SK-N-SH (cell line): ENCODE results near the gene CD59. TPM values are rescaled to one million over a fixed set of nuclear protein-coding genes. Genes with fewer than 3 reads are reported as not detected.

Experiments used
- CTCF ChIA-PET: fragments of 300-600, 350-600 bp; formaldehyde crosslinking; extraction: SDS; loops from one replicate; lab custom pipeline; 2021; lab: Yijun Ruan, JAX
- POLR2A ChIA-PET: fragments of 350-600 bp; sonication (Branson Sonifier 250); formaldehyde crosslinking; extraction: SDS; loops from one replicate; lab custom pipeline; 2020; ENCODE audit warnings: antibody characterized with exemption, inconsistent platforms; lab: Yijun Ruan, JAX
- DNase-seq: peaks from one replicate; pipeline ENCODE4 v3.0.0; 2012
- H2AFZ ChIP-seq: fragments of 200-600 bp; sonication (generic); 2 replicates; pipeline ENCODE4 v1.8.1; 2016; ENCODE audit warnings: antibody characterized with exemption, mild to moderate bottlenecking, low read depth
- H3F3A ChIP-seq: fragments of 200-600 bp; sonication (generic); replicated peaks from 2 replicates; pipeline ENCODE3; 2016; ENCODE audit warnings: antibody characterized with exemption, mild to moderate bottlenecking; ENCODE audit not compliant: insufficient read depth
- H3K27ac ChIP-seq, 2 experiments: fragments of 200-500 bp in 1 of 2; fragments of 200-600 bp in 1 of 2; sonication (Bioruptor generic) in 1 of 2; sonication (generic), shearing (Covaris generic) in 1 of 2; 2 replicates each; pipeline versions ENCODE4 v1.5.1 to v1.6.1; 2014 to 2016; ENCODE audit warnings: low read depth in 2 of 2, inconsistent platforms in 1 of 2, low read length in 1 of 2, mild to moderate bottlenecking in 1 of 2, mixed read lengths in 1 of 2
- H3K27me3 ChIP-seq: fragments of 200-600 bp; sonication (generic), shearing (Covaris generic); 2 replicates; pipeline ENCODE4 v1.6.1; 2016; ENCODE audit warnings: mixed run types; ENCODE audit not compliant: insufficient read depth
- H3K36me3 ChIP-seq, 2 experiments: fragments of 200-500 bp in 1 of 2; fragments of 200-600 bp in 1 of 2; sonication (Bioruptor generic) in 1 of 2; sonication (generic) in 1 of 2; replicated peaks in 1 of 2; 2 replicates each; pipeline versions ENCODE3 to v1.5.1; 2014 to 2016; ENCODE audit warnings: low read length in 1 of 2, mild to moderate bottlenecking in 1 of 2; ENCODE audit not compliant: insufficient read depth in 2 of 2, control insufficient read depth in 1 of 2
- H3K4me1 ChIP-seq, 2 experiments: fragments of 200-500 bp in 1 of 2; fragments of 200-600 bp in 1 of 2; sonication (Bioruptor generic) in 1 of 2; sonication (generic), shearing (Covaris generic) in 1 of 2; 2 replicates each; pipeline versions ENCODE4 v1.5.1 to v1.6.1; 2014 to 2016; ENCODE audit warnings: low read depth in 1 of 2, low read length in 1 of 2, mixed run types in 1 of 2; ENCODE audit not compliant: insufficient read depth in 2 of 2, control insufficient read depth in 1 of 2
- H3K4me2 ChIP-seq: fragments of 200-600 bp; sonication (generic), shearing (Covaris generic); 2 replicates; pipeline ENCODE4 v1.6.1; 2017; ENCODE audit warnings: mixed run types
- H3K4me3 ChIP-seq, 2 experiments: fragments of 200-500 bp in 1 of 2; fragments of 200-600 bp in 1 of 2; sonication (Bioruptor generic) in 1 of 2; sonication (generic), shearing (Covaris generic) in 1 of 2; 2 replicates each; pipeline versions ENCODE4 v1.5.1 to v1.8.1; 2014 to 2016; ENCODE audit warnings: low read depth in 2 of 2, inconsistent platforms in 1 of 2, low read length in 1 of 2, mild to moderate bottlenecking in 1 of 2, mixed read lengths in 1 of 2, moderate library complexity in 1 of 2
- H3K79me2 ChIP-seq: fragments of 200-600 bp; sonication (generic); 2 replicates; pipeline ENCODE4 v1.8.1; 2017; ENCODE audit warnings: mild to moderate bottlenecking; ENCODE audit not compliant: insufficient read depth
- H3K9ac ChIP-seq: fragments of 200-600 bp; sonication (generic); 2 replicates; pipeline ENCODE4 v1.6.1; 2017; ENCODE audit warnings: mixed run types
- H3K9me2 ChIP-seq: fragments of 200-600 bp; sonication (generic); 2 replicates; pipeline ENCODE4 v1.6.1; 2017; ENCODE audit warnings: mixed run types
- H3K9me3 ChIP-seq: fragments of 200-600 bp; sonication (generic); 2 replicates; pipeline ENCODE4 v1.6.1; 2017; ENCODE audit warnings: mixed run types, mild to moderate bottlenecking, moderate library complexity
- H4K20me1 ChIP-seq: fragments of 200-600 bp; sonication (generic); 2 replicates; pipeline ENCODE4 v1.6.1; 2017; ENCODE audit warnings: mild to moderate bottlenecking, mixed run types; ENCODE audit not compliant: insufficient read depth
- ELF1 ChIP-seq: IDR thresholded peaks from 2 replicates; pipeline ENCODE4 v1.4.0; 2012
- EZH2phosphoT487 ChIP-seq: fragments of 200-600 bp; sonication (generic); IDR thresholded peaks from 2 replicates; pipeline ENCODE4 v1.6.1; 2017; ENCODE audit warnings: low read depth, mixed run types, mild to moderate bottlenecking, antibody characterized with exemption, moderate library complexity, borderline replicate concordance
- FOXJ3 ChIP-seq: sonication (generic); formaldehyde crosslinking; IDR thresholded peaks from 2 replicates; pipeline ENCODE4 v1.5.1; 2020; ENCODE audit warnings: mild to moderate bottlenecking, missing genetic modification reagents
- FOXM1 ChIP-seq: IDR thresholded peaks from 2 replicates; pipeline ENCODE4 v1.4.0; 2012; ENCODE audit warnings: low read depth, mild to moderate bottlenecking
- JUND ChIP-seq: IDR thresholded peaks from 2 replicates; pipeline ENCODE4 v1.4.0; 2012
- MXI1 ChIP-seq: IDR thresholded peaks from 2 replicates; pipeline ENCODE4 v1.6.1; 2012; ENCODE audit warnings: mild to moderate bottlenecking, low read depth, low read length, improper control_type of control experiment
- NRF1 ChIP-seq: IDR thresholded peaks from 2 replicates; pipeline ENCODE4 v1.6.1; 2012; ENCODE audit warnings: low read depth, mild to moderate bottlenecking, low read length
- RAD21 ChIP-seq: IDR thresholded peaks from 2 replicates; pipeline ENCODE4 v1.6.1; 2012; ENCODE audit warnings: mild to moderate bottlenecking, low read length
- RCOR1 ChIP-seq: fragments of 150-350 bp; IDR thresholded peaks from 2 replicates; pipeline ENCODE4 v1.6.1; 2017; ENCODE audit warnings: antibody characterized with exemption, low read length
- SMC3 ChIP-seq: IDR thresholded peaks from 2 replicates; pipeline ENCODE4 v1.6.1; 2012; ENCODE audit warnings: low read depth, low read length, improper control_type of control experiment
- TCF12 ChIP-seq: IDR thresholded peaks from 2 replicates; pipeline ENCODE4 v1.4.0; 2012
- WGBS: methylation state at CpG from one replicate; pipeline ENCODE4 v1.1.6; 2017; ENCODE audit warnings: low lambda C conversion rate; 5-methylcytosine and 5-hydroxymethylcytosine counted together
- polyA plus RNA-seq, 3 experiments: library from polyadenylated mRNA; depleted of rRNA; stranded (reverse); fragments of >200 nt; gene quantifications; 2 replicates each; pipeline ENCODE4 v1.2.3, GENCODE V29; 2012
- TF ChIP-seq, protein P1 (sequence below): fragments of 200-600 bp; sonication (generic); IDR thresholded peaks from 2 replicates; pipeline ENCODE4 v1.6.1; 2017; ENCODE audit warnings: antibody characterized with exemption, mild to moderate bottlenecking, moderate library complexity
- TF ChIP-seq, protein P2 (sequence below): fragments of 150-350 bp; IDR thresholded peaks from 2 replicates; pipeline ENCODE4 v1.6.1; 2016; ENCODE audit warnings: mild to moderate bottlenecking, low read depth, low read length
- TF ChIP-seq, protein P3 (sequence below): IDR thresholded peaks from 2 replicates; pipeline ENCODE4 v1.4.0; 2012; ENCODE audit warnings: low read depth
- TF ChIP-seq, protein P4 (sequence below): IDR thresholded peaks from 2 replicates; pipeline ENCODE4; 2012

Gene CD59
- polyA plus RNA-seq, 1 of the 3 experiments (the other 2 are of a cell fraction): 616 TPM

DNA sequence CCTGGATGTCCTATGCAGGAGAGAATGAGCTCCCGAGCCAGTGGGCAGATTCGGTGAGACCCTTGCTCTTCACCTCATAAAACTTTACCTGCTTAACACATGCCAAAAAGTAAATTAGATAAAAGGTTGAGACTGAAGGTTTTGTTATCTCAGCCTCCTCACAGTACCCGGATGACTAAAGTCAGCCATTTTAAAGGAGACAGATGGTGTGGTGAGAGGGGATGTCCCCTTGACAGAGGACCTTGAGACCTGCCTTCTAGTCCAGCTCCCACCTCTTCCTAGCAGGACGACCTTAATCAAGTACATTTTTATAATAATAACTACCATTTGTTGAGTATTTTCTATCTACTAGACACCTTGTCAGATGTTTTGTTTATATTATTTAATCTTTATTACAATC is 75.3 kb downstream of the CD59 start:
- 88% methylated on average over 4 of the region's 4 CpGs for WGBS
- Histone ChIP-seq H3K9me2 (no peaks in the 10 kb centered on the region), H3F3A (peaks cover 3% of the 10 kb centered on the region), H3K27me3 (no peaks in the 10 kb centered on the region), H3K4me1 (no peaks in the 10 kb centered on the region), H3K9ac (no peak overlapping the region), H3K27ac (no peak overlapping the region), H4K20me1 (no peaks in the 10 kb centered on the region), H2AFZ (no peak overlapping the region), H3K36me3 (peaks cover 30 to 47% of the 10 kb centered on the region in 2 experiments), H3K79me2 (no peaks in the 10 kb centered on the region), H3K4me2 (no peak overlapping the region), H3K4me3 (no peak overlapping the region), H3K9me3 (no peaks in the 10 kb centered on the region)
- TF ChIP-seq, protein P1, sequence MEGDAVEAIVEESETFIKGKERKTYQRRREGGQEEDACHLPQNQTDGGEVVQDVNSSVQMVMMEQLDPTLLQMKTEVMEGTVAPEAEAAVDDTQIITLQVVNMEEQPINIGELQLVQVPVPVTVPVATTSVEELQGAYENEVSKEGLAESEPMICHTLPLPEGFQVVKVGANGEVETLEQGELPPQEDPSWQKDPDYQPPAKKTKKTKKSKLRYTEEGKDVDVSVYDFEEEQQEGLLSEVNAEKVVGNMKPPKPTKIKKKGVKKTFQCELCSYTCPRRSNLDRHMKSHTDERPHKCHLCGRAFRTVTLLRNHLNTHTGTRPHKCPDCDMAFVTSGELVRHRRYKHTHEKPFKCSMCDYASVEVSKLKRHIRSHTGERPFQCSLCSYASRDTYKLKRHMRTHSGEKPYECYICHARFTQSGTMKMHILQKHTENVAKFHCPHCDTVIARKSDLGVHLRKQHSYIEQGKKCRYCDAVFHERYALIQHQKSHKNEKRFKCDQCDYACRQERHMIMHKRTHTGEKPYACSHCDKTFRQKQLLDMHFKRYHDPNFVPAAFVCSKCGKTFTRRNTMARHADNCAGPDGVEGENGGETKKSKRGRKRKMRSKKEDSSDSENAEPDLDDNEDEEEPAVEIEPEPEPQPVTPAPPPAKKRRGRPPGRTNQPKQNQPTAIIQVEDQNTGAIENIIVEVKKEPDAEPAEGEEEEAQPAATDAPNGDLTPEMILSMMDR: no peak
- TF ChIP-seq, protein P2, sequence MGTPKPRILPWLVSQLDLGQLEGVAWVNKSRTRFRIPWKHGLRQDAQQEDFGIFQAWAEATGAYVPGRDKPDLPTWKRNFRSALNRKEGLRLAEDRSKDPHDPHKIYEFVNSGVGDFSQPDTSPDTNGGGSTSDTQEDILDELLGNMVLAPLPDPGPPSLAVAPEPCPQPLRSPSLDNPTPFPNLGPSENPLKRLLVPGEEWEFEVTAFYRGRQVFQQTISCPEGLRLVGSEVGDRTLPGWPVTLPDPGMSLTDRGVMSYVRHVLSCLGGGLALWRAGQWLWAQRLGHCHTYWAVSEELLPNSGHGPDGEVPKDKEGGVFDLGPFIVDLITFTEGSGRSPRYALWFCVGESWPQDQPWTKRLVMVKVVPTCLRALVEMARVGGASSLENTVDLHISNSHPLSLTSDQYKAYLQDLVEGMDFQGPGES: no peak
- TF ChIP-seq JUND (no peak), TCF12 (no peak), RAD21 (no peak), SMC3 (no peak), MXI1 (no peak), FOXJ3 (CRISPR knock-in tag) (no peak), FOXM1 (no peak)
- TF ChIP-seq, protein P3, sequence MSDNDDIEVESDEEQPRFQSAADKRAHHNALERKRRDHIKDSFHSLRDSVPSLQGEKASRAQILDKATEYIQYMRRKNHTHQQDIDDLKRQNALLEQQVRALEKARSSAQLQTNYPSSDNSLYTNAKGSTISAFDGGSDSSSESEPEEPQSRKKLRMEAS: no peak
- TF ChIP-seq, protein P4, sequence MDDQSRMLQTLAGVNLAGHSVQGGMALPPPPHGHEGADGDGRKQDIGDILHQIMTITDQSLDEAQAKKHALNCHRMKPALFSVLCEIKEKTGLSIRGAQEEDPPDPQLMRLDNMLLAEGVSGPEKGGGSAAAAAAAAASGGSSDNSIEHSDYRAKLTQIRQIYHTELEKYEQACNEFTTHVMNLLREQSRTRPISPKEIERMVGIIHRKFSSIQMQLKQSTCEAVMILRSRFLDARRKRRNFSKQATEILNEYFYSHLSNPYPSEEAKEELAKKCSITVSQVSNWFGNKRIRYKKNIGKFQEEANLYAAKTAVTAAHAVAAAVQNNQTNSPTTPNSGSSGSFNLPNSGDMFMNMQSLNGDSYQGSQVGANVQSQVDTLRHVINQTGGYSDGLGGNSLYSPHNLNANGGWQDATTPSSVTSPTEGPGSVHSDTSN: no peak
- CTCF ChIA-PET: no interaction called here
- POLR2A ChIA-PET: no interaction called here
- no peak for DNase-seq

DNA sequence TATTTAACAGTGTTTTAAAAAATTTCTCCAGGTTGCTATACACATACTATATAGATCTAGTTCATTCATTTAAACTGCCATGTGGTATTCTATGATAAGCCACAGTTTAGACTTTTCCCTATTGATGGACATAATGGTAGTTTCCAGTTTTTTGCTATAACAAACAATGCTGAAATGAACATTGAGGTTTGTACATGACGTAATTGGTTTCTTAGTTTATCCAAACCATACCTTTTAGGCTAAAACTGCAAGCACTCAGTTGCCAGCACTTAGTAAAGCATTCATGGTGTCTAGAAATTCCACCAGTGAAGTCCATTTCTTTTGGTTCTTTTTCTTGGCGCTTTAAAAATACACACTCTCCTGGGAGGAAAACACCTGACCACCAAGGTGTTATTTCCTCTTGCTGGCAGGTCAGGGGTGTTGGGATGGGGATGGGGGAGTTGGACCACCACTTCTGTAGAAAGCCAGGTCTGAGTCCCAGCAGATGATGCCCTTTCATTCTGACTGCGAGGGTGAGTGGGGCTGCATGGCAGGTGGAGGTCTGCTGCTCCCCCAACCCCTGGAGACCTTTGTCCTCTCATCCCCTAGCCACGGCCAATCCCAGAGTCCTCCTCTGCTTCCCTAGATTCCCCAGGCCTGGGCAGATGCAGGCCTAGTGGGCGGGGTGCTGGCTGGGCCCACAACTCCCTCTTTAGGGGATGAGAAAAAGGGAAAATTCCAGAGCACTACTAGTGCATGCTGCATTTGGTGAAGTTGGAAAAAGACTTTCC is 76.7 kb downstream of the CD59 start:
- DNase-seq: no peak

More for the DNA sequence above, 76.7 kb downstream of the CD59 start:
- H3K4me2 ChIP-seq: no peak overlapping the region
- no peak overlapping the region for H2AFZ ChIP-seq
- no peaks in the 10 kb centered on the region for H4K20me1 ChIP-seq
- no peak for TF ChIP-seq EZH2phosphoT487
- no peak for TF ChIP-seq ELF1
- TF ChIP-seq RCOR1: no peak
- TF ChIP-seq, protein P3: no peak
- no peak for TF ChIP-seq NRF1
- H3K4me3 ChIP-seq: no peak overlapping the region
- no peaks in the 10 kb centered on the region for H3K4me1 ChIP-seq
- no peak overlapping the region for H3K9ac ChIP-seq
- H3K9me3 ChIP-seq: no peaks in the 10 kb centered on the region
- H3K79me2 ChIP-seq: no peaks in the 10 kb centered on the region
- H3K27me3 ChIP-seq: no peaks in the 10 kb centered on the region
- ChIA-PET POLR2A (no interaction called here), CTCF (no interaction called here)
- peaks cover 35 to 52% of the 10 kb centered on the region in 2 experiments for H3K36me3 ChIP-seq
- 70% methylated on average over 4 of the region's 5 CpGs for WGBS
- peaks cover 3% of the 10 kb centered on the region for H3F3A ChIP-seq
- H3K9me2 ChIP-seq: no peaks in the 10 kb centered on the region
- H3K27ac ChIP-seq: no peak overlapping the region
